HPDE6-E6E7 (cell line): ENCODE data around the gene RTKN2.
"Not testable (repeated sequence)": the region's sequence is repeated elsewhere in the genome, so short reads cannot be mapped to it uniquely, and the experiment has no call there.

Experiments
- DNase-seq: peaks from one replicate; pipeline ENCODE4 v3.0.0; 2011; ENCODE audit warnings: missing footprints; ENCODE audit errors: extremely low spot score

RTKN2 gene

GRCh38 chr10:62268399-62269114 is at the start of gene RTKN2:
Gene RTKN2 (minus strand): TSS chr10:62268844. CDS start chr10:62268610, 234 bp downstream.
- DNase-seq = peak; percentile 68

- DNase-seq = no peak
Measured at GRCh38 chr10:62317257-62317656, 48.6 kb upstream of the RTKN2 start.

- DNase-seq = no peak
Measured at GRCh38 chr10:62309254-62309653, 40.6 kb upstream of the RTKN2 start.

- DNase-seq = no peak
Measured at GRCh38 chr10:62308101-62308500, 39.5 kb upstream of the RTKN2 start.

- DNase-seq = no peak
Measured at GRCh38 chr10:62307635-62308034, 39.0 kb upstream of the RTKN2 start.

- no peak for DNase-seq
Measured at GRCh38 chr10:62306663-62307062, 38.0 kb upstream of the RTKN2 start.

- no peak for DNase-seq
Measured at GRCh38 chr10:62305813-62306212, 37.2 kb upstream of the RTKN2 start.

- no peak for DNase-seq
Measured at GRCh38 chr10:62303922-62304321, 35.3 kb upstream of the RTKN2 start.

GRCh38 chr10:62302760-62303159 is 34.1 kb upstream of the RTKN2 start:
- no peak for DNase-seq

GRCh38 chr10:62297857-62298256 is 29.2 kb upstream of the RTKN2 start:
- DNase-seq = no peak

- no peak for DNase-seq
Measured at GRCh38 chr10:62284221-62284620, 15.6 kb upstream of the RTKN2 start.

GRCh38 chr10:62281348-62281747 is 12.7 kb upstream of the RTKN2 start:
- not testable (repeated sequence) for DNase-seq

- DNase-seq = not testable (repeated sequence)
Measured at GRCh38 chr10:62280392-62280791, 11.7 kb upstream of the RTKN2 start.

GRCh38 chr10:62278441-62278910 is 9.8 kb upstream of the RTKN2 start:
- no peak for DNase-seq

- no peak for DNase-seq
Measured at GRCh38 chr10:62277971-62278370, 9.3 kb upstream of the RTKN2 start.

- no peak for DNase-seq
Measured at GRCh38 chr10:62270020-62270419, 1.4 kb upstream of the RTKN2 start.

- no peak for DNase-seq
Measured at GRCh38 chr10:62268027-62268398, 631 bp downstream of the RTKN2 start.

- no peak for DNase-seq
Measured at GRCh38 chr10:62266611-62267010, 2.0 kb downstream of the RTKN2 start.

- DNase-seq = no peak
Measured at GRCh38 chr10:62266147-62266546, 2.5 kb downstream of the RTKN2 start.

GRCh38 chr10:62264702-62265436 is 3.8 kb downstream of the RTKN2 start:
- DNase-seq = peak; percentile 43

GRCh38 chr10:62264126-62264525 is 4.5 kb downstream of the RTKN2 start:
- DNase-seq = no peak

GRCh38 chr10:62261666-62262065 is 7.0 kb downstream of the RTKN2 start:
- DNase-seq = no peak

- no peak for DNase-seq
Measured at GRCh38 chr10:62259998-62260397, 8.6 kb downstream of the RTKN2 start.
